Right renal cortex interstitium (tissue), 3 donors: ENCODE results near the gene EPN2. TPM values are rescaled to one million over a fixed set of nuclear protein-coding genes. Genes with fewer than 3 reads are reported as not detected.
A peak's percentile ranks its signal among the peaks of the same experiment; 100 is the strongest.

Experiments used
- DNase-seq, 3 donors: peaks; one replicate each; pipeline ENCODE4 v3.0.0-alpha.2; 2013; ENCODE audit warnings: low read depth in 3 of 3, low spot score in 2 of 3
- polyA plus RNA-seq, 3 donors: library from polyadenylated mRNA; unstranded; fragments of 120-200 nt; gene quantifications; one replicate each; pipeline ENCODE4 v1.2.1, GENCODE V29; 2013; ENCODE audit not compliant: insufficient read length in 3 of 3

Gene EPN2
- polyA plus RNA-seq, 3 donors = 44.8 to 49.6 (median 48.2) TPM

- DNase-seq = no peak
Measured at GRCh38 chr17:19361326-19361725, 124.2 kb downstream of the EPN2 start.

DNA sequence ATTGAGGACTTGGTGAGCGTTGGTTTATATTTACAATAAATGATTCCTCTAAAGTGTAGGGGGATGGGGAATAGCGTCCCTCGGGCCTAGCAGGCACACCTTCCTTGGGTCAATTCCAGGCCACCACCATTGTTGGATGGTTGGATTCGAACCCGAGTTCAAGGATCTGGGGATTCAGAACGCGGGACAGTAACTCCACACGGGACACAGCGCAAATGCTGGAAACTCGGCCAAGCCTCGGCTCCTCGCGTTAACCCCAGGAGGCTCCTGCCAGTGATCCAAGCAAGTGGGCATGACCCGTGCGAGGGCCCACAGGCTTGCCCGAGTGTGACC is 124.7 kb downstream of the EPN2 start:
- DNase-seq = no peak

DNA sequence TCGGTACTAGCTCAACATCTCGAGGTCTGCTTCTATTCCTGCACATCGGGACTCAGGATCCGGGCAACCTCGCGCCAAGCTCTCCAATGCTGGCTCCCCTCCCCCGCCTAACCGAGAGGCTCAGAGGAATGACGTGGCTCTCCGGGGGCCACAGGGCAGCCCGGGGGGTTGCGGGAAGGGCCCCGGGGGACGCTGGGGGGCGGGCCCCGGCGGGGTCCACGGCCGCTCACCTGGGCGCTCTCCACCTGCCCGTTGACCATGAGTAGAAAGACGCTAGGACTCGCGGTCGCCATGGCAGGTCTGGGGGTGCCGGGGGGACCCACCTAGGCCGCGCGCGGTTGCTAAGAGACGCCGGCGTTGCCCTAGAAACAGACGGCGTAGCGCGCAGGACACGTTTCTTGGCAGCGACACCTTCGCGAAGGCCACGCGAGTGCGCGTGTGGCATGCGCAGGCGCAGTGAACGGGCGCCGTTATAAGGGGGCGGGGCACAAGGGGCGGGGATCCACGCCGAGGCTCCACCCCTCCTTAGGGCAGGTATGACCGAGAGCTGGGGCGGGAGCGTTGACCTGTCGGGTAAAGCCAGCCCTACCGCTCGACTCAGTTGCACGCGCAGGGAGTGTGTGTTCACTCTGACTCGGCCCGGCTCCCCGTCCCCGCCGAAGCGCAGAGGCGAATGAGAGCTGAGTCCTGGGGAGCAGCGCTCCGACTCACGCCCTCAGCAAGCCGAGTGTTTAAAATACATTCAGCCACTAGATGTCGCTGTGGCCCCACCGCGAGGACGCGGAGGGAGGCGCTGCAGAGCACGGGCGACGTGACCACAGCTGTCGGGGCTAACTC is 125.3 kb downstream of the EPN2 start, which contains the start of gene B9D1:
Gene B9D1, minus strand, starts transcription at position 447 of the 837 bp plus-strand sequence. Its CDS starts 154 bp downstream, at position 293.
- DNase-seq = peak; percentile 84 to 89 (median 88)

- no peak for DNase-seq
Measured at GRCh38 chr17:19363114-19363438, 125.9 kb downstream of the EPN2 start.

GRCh38 chr17:19363460-19364035 is 126.4 kb downstream of the EPN2 start:
- no peak for DNase-seq

DNA sequence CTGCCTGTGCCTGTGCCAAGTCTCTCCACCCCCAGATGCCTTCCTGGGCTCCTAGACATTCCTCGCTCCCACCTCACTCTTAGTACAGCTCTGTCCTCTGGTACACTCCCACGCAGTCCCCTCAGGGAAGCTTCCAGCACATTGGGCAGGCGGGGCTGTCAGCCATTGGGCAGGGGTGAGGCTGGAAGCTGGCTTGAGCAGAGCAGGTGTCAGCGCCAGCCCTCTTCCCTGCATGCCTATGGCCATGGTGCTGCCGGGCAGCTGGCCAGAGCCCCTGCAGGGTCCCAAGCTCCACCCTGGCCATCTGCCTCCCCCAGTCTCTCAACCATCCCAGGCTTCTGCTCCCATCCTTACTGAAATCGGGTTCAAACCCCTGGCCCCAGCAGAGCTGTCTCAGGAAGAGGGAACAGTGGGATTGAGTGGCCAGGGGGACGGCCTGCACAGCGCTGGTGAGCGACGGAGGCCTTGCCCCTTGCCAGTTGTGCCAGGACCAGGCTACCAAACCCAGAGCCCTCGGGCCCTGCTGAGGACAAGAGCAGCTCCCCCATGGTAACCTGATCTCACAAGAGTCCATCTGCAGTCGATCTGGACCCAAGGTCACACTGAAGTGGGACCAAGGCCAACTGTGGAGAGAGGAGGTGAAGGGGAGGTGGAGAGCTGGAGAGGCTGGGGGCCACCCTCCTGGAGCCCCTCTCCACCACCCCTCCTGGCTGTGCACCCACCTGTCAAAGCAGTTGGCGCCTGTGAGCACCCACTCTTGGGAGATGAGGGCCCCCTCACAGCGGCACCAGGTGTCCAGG is 127.7 kb downstream of the EPN2 start:
- DNase-seq = no peak

DNA sequence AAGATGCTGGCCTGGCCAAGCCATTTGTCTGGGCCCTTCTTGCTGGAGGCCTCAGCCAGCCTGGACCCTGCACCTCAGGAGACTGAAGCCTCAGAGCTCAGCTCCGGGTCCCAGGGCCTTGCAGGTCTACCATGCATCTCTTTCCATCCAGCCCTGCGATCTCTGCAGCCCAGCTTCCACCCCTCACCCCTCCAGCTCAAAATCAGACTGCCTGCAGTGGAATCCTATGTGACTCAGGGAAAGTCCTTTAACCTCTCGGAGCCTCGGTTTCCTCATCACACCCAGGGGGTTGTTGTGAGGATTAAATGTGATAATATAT is 128.3 kb downstream of the EPN2 start:
- no peak for DNase-seq

DNA sequence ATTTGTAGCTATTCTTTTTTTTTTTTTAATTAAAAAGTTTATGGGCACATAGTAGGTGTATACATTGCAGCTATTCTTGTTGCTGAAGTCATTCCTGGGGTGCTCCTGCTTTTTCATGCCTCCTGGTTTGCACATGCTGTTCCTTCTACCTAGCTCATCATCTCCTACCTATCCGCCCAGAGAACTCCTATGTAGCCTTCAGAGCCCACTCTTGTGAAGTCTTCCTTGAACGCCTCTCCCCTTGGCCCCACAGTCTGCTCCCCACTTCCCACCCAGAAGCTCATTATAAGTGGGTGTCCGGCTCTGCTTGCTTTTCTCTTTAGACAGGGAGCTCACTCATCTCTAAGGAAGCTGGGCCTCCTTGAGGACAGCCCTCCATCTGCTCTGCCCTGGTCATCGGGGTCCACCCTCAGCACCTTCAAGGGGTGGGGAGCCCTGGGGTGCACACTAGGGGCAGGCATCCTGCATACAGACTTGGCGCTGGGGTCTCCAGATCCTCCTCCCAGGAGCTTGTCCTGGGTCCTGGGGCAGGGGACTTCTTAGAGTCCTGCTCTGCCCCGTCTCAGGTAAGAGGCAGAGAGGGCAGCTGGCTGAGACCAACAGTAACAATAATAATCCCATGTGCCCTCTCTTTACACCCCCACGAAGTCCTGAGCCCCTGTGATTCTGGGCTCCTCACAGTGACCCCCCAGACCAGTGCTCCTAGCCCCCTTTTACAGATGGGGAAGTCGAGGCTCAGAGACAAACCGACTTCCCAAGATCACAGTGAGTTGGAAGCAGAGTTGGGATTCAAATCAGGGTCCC is 128.9 kb downstream of the EPN2 start:
- no peak for DNase-seq

DNA sequence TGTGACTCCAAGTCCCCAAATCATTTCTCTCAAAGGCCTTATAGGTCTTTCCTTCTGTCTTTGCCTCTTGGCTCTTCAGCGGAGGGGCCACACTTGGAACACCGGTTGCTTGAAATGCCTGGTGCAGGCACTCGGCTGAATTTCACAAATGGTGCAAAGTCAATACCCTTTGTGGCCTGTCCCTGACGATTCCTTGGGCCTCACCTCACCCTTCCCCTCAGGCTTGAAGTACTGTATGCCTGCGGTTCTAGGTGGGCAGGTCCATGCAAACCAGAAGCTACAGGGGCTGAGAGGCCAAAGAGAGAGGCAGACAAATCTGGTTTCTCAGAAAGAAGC is 129.4 kb downstream of the EPN2 start:
- no peak for DNase-seq

GRCh38 chr17:19368229-19368628 is 131.1 kb downstream of the EPN2 start:
- DNase-seq = no peak

DNA sequence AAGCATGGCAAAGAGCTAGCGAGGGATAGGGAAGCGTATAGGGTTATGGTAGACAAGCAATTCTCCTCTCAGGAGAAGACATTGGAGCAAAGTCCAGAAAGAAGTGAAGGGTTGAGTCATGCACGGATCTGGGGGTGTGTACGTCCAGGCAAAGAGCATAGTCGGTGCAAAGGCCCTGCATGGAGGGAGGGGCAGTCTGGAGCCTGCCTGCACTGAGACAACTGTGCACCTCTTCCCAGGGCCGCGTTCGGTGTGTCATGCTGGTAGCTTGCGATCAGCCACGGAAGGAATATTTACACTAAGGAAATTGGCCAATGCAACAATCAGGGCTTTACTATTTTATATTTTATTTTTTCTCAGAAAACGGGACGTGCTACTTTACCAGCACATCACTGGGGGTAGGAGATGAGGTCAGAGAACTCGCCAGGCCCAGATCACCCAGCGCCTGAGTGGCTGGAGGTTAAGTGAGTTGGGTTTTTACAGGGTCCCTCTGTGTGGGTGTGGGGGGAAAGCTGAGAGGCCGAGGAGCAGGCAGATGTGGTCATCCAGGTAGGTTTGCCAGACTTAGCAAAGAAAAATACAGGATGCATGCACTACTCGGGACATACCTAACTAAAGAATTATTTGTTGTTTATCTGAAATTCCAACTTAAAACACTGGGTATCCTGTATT is 132.1 kb downstream of the EPN2 start:
- DNase-seq = no peak

DNA sequence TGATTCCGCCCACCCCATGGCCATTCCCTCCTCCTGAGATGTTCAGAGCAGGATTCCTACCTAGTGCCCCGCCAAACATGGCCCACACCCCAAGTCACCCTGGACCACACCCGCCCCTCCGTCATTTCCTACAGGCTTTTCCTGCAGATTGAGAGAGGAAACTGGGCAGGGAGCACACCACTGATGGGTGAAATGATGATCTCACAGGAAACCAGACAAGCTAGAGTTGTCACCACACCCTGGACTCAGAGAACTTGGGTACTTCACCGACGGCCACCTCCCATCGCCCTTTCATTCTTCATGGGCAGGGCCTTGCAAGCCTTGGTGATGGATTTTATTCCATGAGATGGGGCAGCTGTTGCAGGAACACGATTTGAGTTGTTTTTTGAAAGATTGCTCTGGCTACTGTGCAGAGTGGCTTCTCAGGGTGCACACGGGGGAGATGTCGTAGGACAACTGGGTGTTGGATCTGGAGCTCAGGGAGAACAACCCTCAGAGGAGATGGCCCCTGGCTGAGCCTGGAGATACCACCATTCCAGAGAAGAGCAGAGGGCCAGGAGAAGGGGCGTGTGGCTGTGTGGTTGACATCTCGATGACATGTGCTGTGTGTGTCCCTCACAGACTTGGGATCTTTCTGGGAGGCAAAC is 132.8 kb downstream of the EPN2 start:
- DNase-seq = no peak

DNA sequence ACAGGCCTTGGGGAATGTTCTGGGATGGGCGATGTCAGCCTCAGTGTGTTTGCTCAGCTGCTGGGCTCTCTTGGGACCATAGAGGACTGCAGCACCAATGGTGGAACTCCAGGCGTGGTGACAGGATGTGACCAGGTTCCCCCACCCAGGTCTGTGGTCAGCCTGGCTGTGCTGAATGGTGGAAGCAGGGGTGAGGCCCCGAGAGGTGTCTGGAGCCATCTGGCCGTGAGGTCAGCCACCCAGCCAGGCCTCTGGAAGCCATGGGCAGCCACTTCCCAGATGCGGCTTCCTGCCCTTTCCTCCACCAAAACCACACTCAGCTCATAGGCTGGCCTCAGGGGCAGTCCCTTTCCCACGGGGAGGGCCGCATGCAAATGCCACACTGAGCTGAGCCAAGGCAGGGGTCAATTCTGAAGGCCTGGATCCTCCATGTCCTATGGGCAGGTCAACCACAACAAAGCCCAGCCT is 133.4 kb downstream of the EPN2 start:
- no peak for DNase-seq

- no peak for DNase-seq
Measured at GRCh38 chr17:19371259-19372010, 134.3 kb downstream of the EPN2 start.

- DNase-seq = no peak
Measured at GRCh38 chr17:19372011-19372370, 134.8 kb downstream of the EPN2 start.

DNA sequence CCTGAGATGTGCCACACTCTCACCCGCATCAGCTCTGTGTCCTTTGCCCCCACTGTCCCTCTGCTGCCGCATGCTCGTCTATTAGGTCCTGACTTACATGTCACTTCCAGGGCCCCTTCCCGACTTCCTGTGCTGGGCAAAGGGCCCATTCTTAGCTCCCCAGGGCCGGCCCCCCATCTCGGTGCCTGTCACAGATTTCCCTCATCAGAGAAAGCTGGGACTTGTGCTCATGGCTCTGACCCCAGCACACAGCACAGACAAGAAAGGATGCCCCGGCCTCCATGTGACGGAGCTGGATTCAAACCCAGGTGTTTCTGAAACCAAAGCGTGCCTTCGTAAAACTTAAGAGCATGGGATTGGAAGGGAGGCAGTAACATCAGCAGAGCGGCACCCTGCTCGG is 135.3 kb downstream of the EPN2 start:
- no peak for DNase-seq

DNA sequence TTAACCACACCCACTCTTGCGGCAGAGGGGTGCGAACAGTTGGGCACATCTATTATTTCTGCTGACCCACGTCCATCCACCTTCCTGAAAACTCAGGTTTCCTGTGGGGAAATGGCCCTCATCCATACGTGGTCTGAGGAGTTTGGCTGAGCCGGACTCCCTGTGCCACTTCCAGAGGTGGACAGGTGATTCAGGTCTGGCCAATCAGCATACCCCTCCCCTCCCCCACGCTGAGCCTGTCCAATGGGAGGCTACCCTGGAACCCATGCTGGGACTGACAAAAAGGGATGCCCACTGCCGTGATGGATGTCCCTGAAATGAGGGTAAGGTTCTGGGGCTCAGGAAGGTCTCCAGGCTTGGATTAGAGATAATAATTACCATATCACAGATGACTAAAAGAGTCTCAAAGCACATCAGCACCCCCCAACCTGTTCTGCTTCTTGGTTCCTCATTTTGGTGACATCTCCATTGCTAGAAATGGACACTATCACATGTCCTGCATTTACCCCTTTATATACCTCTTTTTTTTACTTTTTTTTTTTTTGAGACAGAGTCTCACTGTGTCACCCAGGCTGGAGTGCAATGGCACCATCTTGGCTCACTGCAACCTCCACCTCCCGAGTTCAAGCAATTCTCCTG is 135.8 kb downstream of the EPN2 start:
- no peak for DNase-seq

- no peak for DNase-seq
Measured at GRCh38 chr17:19374136-19374535, 137.0 kb downstream of the EPN2 start.

GRCh38 chr17:19375732-19376131 is 138.6 kb downstream of the EPN2 start:
- DNase-seq = no peak
